K562 (cell line): Measurements from ENCODE around the gene HCN1.

Experiments
- ELF1 ChIP-seq: fragments of 200-800 bp; sonication (Bioruptor generic); IDR thresholded peaks from 2 replicates; pipeline ENCODE4 v1.6.1; 2016; ENCODE audit warnings: missing genetic modification characterization, missing compliant biosample characterization
- HNRNPL ChIP-seq: fragments of 200-400 bp; formaldehyde crosslinking; IDR thresholded peaks from 2 replicates; pipeline ENCODE4 v1.6.1; 2017; ENCODE audit warnings: low read depth, mild to moderate bottlenecking, low read length
- ZNF584 ChIP-seq: fragments of 200-800 bp; sonication (Bioruptor generic); IDR thresholded peaks from 2 replicates; pipeline ENCODE4 v1.6.1; 2016; ENCODE audit warnings: low read depth, mild to moderate bottlenecking, missing genetic modification characterization, missing compliant biosample characterization

- TF ChIP-seq HNRNPL (no peak), ZNF584 (CRISPR knock-in tag) (no peak), ELF1 (tag) (no peak)
These were observed 443.6 kb downstream of the HCN1 start for GRCh38 chr5:45252541-45252940.
